Trophoblast cell (in vitro differentiated cells and primary cell): ENCODE data around the gene LMO2.

Experiments
- DNase-seq, 2 donors: peaks; one replicate each; pipeline ENCODE4 v3.0.0-alpha.2; 2016
- H2AFZ ChIP-seq: 2 replicates; pipeline ENCODE4 v1.6.1; 2013; ENCODE audit warnings: low read length, moderate library complexity, mild to moderate bottlenecking; ENCODE audit not compliant: insufficient read depth, poor library complexity
- H2AK5ac ChIP-seq: 2 replicates; pipeline ENCODE4 v1.6.1; 2013; ENCODE audit warnings: mild to moderate bottlenecking, low read length
- H2BK120ac ChIP-seq: 2 replicates; pipeline ENCODE4 v1.6.1; 2013; ENCODE audit warnings: low read length, mild to moderate bottlenecking, moderate library complexity; ENCODE audit not compliant: insufficient read depth, poor library complexity
- H2BK12ac ChIP-seq: 2 replicates; pipeline ENCODE4 v1.6.1; 2013; ENCODE audit warnings: mild to moderate bottlenecking, low read length, moderate library complexity
- H2BK5ac ChIP-seq: 2 replicates; pipeline ENCODE4 v1.6.1; 2013; ENCODE audit warnings: low read length, low read depth, moderate library complexity, mild to moderate bottlenecking; ENCODE audit not compliant: poor library complexity
- H3K14ac ChIP-seq: 2 replicates; pipeline ENCODE4 v1.6.1; 2013; ENCODE audit warnings: mild to moderate bottlenecking, low read length
- H3K18ac ChIP-seq: 2 replicates; pipeline ENCODE4 v1.6.1; 2013; ENCODE audit warnings: mild to moderate bottlenecking, low read length
- H3K23ac ChIP-seq: 2 replicates; pipeline ENCODE4 v1.6.1; 2013; ENCODE audit warnings: low read length
- H3K27ac ChIP-seq: 2 replicates; pipeline ENCODE4 v1.5.1; 2013; ENCODE audit warnings: low read depth, mild to moderate bottlenecking, inconsistent platforms, low read length, moderate library complexity
- H3K27me3 ChIP-seq: 2 replicates; pipeline ENCODE4 v1.6.1; 2013; ENCODE audit warnings: inconsistent platforms, mild to moderate bottlenecking, low read length, moderate library complexity; ENCODE audit not compliant: insufficient read depth
- H3K36me3 ChIP-seq, 2 experiments: 1 replicate in 1 of 2; 2 replicates in 1 of 2; pipeline ENCODE4 v1.6.1; 2013; ENCODE audit warnings: low read length in 2 of 2, mild to moderate bottlenecking in 2 of 2, moderate library complexity in 1 of 2; ENCODE audit not compliant: insufficient read depth in 2 of 2, control insufficient read depth in 1 of 2
- H3K4ac ChIP-seq: 2 replicates; pipeline ENCODE4 v1.6.1; 2013; ENCODE audit warnings: low read depth, mild to moderate bottlenecking, low read length, moderate library complexity
- H3K4me1 ChIP-seq, 2 experiments: 1 replicate in 1 of 2; 2 replicates in 1 of 2; pipeline ENCODE4 v1.6.1; 2013; ENCODE audit warnings: low read length in 2 of 2, mild to moderate bottlenecking in 2 of 2, moderate library complexity in 1 of 2; ENCODE audit not compliant: insufficient read depth in 2 of 2, control insufficient read depth in 1 of 2
- H3K4me2 ChIP-seq: 2 replicates; pipeline ENCODE4 v1.6.1; 2013; ENCODE audit warnings: inconsistent platforms, mild to moderate bottlenecking, low read length, moderate library complexity
- H3K4me3 ChIP-seq: 2 replicates; pipeline ENCODE4 v1.5.1; 2013; ENCODE audit warnings: mild to moderate bottlenecking, low read depth, low read length, inconsistent platforms
- H3K79me1 ChIP-seq: one replicate; pipeline ENCODE4 v1.6.1; 2013; ENCODE audit warnings: low read length
- H3K79me2 ChIP-seq: 2 replicates; pipeline ENCODE4 v1.6.1; 2013; ENCODE audit warnings: low read length, mild to moderate bottlenecking; ENCODE audit not compliant: control insufficient read depth, insufficient read depth, poor library complexity
- H3K9ac ChIP-seq: 2 replicates; pipeline ENCODE4 v1.6.1; 2013; ENCODE audit warnings: mild to moderate bottlenecking, low read length
- H3K9me3 ChIP-seq: 2 replicates; pipeline ENCODE4 v1.6.1; 2013; ENCODE audit warnings: low read depth, mild to moderate bottlenecking, control low read depth, inconsistent platforms, low read length; ENCODE audit not compliant: insufficient read depth
- H4K12ac ChIP-seq: 2 replicates; pipeline ENCODE4 v1.6.1; 2013; ENCODE audit warnings: low read depth, mild to moderate bottlenecking, low read length, moderate library complexity
- H4K8ac ChIP-seq: 2 replicates; pipeline ENCODE4 v1.6.1; 2013; ENCODE audit warnings: low read depth, mild to moderate bottlenecking, low read length, moderate library complexity
- H4K91ac ChIP-seq: one replicate; pipeline ENCODE4 v1.6.1; 2013; ENCODE audit warnings: low read depth, mild to moderate bottlenecking, low read length, moderate library complexity
- WGBS: extraction: QIAGEN DNeasy Blood & Tissue Kit; methylation state at CpG from one replicate; pipeline ENCODE4 v1.1.7; 2013; ENCODE audit warnings: missing lambda C conversion rate; ENCODE audit not compliant: insufficient read length, insufficient coverage; ENCODE audit errors: extremely low coverage; 5-methylcytosine and 5-hydroxymethylcytosine counted together

LMO2 gene

DNA sequence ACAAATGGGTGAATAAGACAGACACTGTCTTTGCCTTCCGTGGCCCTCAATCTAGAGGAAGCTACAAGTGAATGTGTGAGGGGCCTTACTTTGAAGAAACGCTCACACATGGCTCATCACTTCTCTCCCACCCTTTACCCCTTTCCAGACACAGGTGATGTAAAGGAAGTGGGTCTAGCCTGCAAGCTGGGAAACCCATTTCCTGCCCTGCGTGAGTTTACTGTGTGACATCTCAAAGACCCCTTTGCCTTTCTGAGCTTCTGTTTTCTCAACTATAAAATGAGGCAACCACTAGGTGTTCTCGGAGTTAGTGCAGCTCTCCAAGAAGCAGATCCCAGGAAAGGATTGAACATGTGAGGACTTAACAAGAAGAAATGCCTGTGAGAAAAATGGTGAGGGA is 43.1 kb upstream of the LMO2 start:
- Histone ChIP-seq H3K23ac (no peak overlapping the region), H3K9me3 (no peaks in the 10 kb centered on the region), H4K8ac (no peak overlapping the region), H2AK5ac (no peak overlapping the region), H3K4me1 (peaks cover 0 to 3% of the 10 kb centered on the region in 2 experiments), H3K4ac (no peak overlapping the region), H3K27ac (no peak overlapping the region), H2AFZ (no peak overlapping the region), H2BK12ac (no peak overlapping the region), H2BK5ac (no peak overlapping the region), H3K79me2 (no peaks in the 10 kb centered on the region), H3K36me3 (peaks cover 0 to 2% of the 10 kb centered on the region in 2 experiments), H2BK120ac (no peak overlapping the region), H3K9ac (no peak overlapping the region), H3K27me3 (no peaks in the 10 kb centered on the region), H3K14ac (no peak overlapping the region), H4K12ac (no peak overlapping the region), H3K4me2 (no peak overlapping the region), H3K4me3 (no peak overlapping the region), H4K91ac (no peak overlapping the region), H3K18ac (no peak overlapping the region), H3K79me1 (no peaks in the 10 kb centered on the region)
- no CpG with 5 or more reads among the region's 4 CpGs for WGBS
- no peak for DNase-seq

GRCh38 chr11:33934450-33934849 is 42.6 kb upstream of the LMO2 start:
- peaks cover 0 to 2% of the 10 kb centered on the region in 2 experiments for H3K36me3 ChIP-seq
- H3K79me1 ChIP-seq, result no peaks in the 10 kb centered on the region
- H2BK5ac ChIP-seq, result no peak overlapping the region
- no peaks in the 10 kb centered on the region for H3K79me2 ChIP-seq
- no peak overlapping the region for H3K14ac ChIP-seq
- no peak overlapping the region for H3K9ac ChIP-seq
- H2BK12ac ChIP-seq, result no peak overlapping the region
- no peak overlapping the region for H4K8ac ChIP-seq
- no peak overlapping the region for H3K4ac ChIP-seq
- H3K9me3 ChIP-seq, result no peaks in the 10 kb centered on the region
- no peak overlapping the region for H4K12ac ChIP-seq
- H3K27me3 ChIP-seq, result no peaks in the 10 kb centered on the region
- H3K23ac ChIP-seq, result no peak overlapping the region
- no peak overlapping the region for H3K4me2 ChIP-seq
- H3K4me3 ChIP-seq, result no peak overlapping the region
- no peak overlapping the region for H3K27ac ChIP-seq
- no peak overlapping the region for H2AK5ac ChIP-seq
- no peak overlapping the region for H3K18ac ChIP-seq
- WGBS, result no CpG with 5 or more reads among the region's 3 CpGs
- no peak overlapping the region for H2AFZ ChIP-seq
- H3K4me1 ChIP-seq, result peaks cover 0 to 3% of the 10 kb centered on the region in 2 experiments
- no peak overlapping the region for H2BK120ac ChIP-seq
- no peak for DNase-seq
- no peak overlapping the region for H4K91ac ChIP-seq

DNA sequence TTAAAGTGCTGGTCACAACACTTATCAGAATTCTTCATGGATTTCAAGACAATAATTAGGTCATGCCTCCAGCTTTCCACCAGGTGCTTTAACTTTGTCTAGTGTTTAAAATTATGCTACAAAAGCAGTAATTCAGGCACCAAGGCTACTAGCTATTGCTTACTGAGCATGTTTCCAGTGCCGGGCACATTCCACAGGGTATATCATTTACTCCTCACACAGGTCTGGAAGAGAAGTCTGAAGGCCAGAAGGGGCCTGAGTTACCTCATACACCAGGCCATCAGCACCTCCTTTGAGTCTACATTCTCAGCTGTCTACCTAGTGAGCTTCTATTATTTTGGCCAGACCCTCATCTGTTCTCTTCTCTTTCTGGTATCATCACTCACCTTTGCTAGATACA is 41.7 kb upstream of the LMO2 start:
- Histone ChIP-seq H3K18ac (no peak overlapping the region), H3K23ac (no peak overlapping the region), H3K27me3 (no peaks in the 10 kb centered on the region), H3K79me1 (no peaks in the 10 kb centered on the region), H3K36me3 (peaks cover 0 to 2% of the 10 kb centered on the region in 2 experiments), H3K9me3 (no peaks in the 10 kb centered on the region), H2BK120ac (no peak overlapping the region), H3K4me3 (no peak overlapping the region), H4K91ac (no peak overlapping the region), H3K9ac (no peak overlapping the region), H4K8ac (no peak overlapping the region), H3K14ac (no peak overlapping the region), H2BK12ac (no peak overlapping the region), H3K27ac (no peak overlapping the region), H3K4me1 (peaks cover 0 to 3% of the 10 kb centered on the region in 2 experiments), H4K12ac (no peak overlapping the region), H3K4me2 (no peak overlapping the region), H2BK5ac (no peak overlapping the region), H3K79me2 (no peaks in the 10 kb centered on the region), H3K4ac (no peak overlapping the region), H2AK5ac (no peak overlapping the region), H2AFZ (no peak overlapping the region)
- DNase-seq, result no peak
- WGBS, result no CpG with 5 or more reads among the region's 1 CpG

GRCh38 chr11:33932721-33933120 is 40.8 kb upstream of the LMO2 start:
- H3K79me2 ChIP-seq, result no peaks in the 10 kb centered on the region
- no peak overlapping the region for H3K18ac ChIP-seq
- H2BK120ac ChIP-seq, result no peak overlapping the region
- H3K9me3 ChIP-seq, result no peaks in the 10 kb centered on the region
- H3K4me1 ChIP-seq, result peaks cover 0 to 3% of the 10 kb centered on the region in 2 experiments
- no peak overlapping the region for H3K23ac ChIP-seq
- H4K91ac ChIP-seq, result peak overlapping the region; percentile 39
- no peak overlapping the region for H2AFZ ChIP-seq
- H3K27ac ChIP-seq, result no peak overlapping the region
- H3K79me1 ChIP-seq, result no peaks in the 10 kb centered on the region
- H3K4ac ChIP-seq, result no peak overlapping the region
- H3K27me3 ChIP-seq, result no peaks in the 10 kb centered on the region
- H2AK5ac ChIP-seq, result no peak overlapping the region
- no peak overlapping the region for H2BK12ac ChIP-seq
- WGBS, result no CpG with 5 or more reads among the region's 5 CpGs
- H3K36me3 ChIP-seq, result peaks cover 0 to 2% of the 10 kb centered on the region in 2 experiments
- DNase-seq, result no peak
- no peak overlapping the region for H2BK5ac ChIP-seq
- no peak overlapping the region for H3K4me2 ChIP-seq
- no peak overlapping the region for H3K4me3 ChIP-seq
- H4K12ac ChIP-seq, result no peak overlapping the region
- no peak overlapping the region for H3K9ac ChIP-seq
- H4K8ac ChIP-seq, result no peak overlapping the region
- H3K14ac ChIP-seq, result no peak overlapping the region
